ENCODE results near the gene COA1.

- TF ChIP-seq USF1 (IDR thresholded peaks at IDR 0.05; ENCODE audit: borderline replicate concordance, low read depth) (no peak), EP300 (IDR thresholded peaks at IDR 0.05; ENCODE audit: borderline replicate concordance in 1 of 2, low read depth in 1 of 2, low read length in 1 of 2) (no peak), POLR2AphosphoS5 (IDR thresholded peaks at IDR 0.05; ENCODE audit: low read depth, low read length) (no peak), JUND (IDR thresholded peaks at IDR 0.05) (no peak), CTCF (IDR thresholded peaks at IDR 0.05) (peak; percentile 99)
Measured at GRCh38 chr7:43721193-43721806, 8.0 kb downstream of the COA1 start.
